H9 (cell line): ENCODE data around the gene TFF3. TPM values are rescaled to one million over a fixed set of nuclear protein-coding genes. Genes with fewer than 3 reads are reported as not detected.

ENCODE experiments used
- DNase-seq: peaks from one replicate; pipeline ENCODE4 v3.0.0-alpha.2; 2017
- H2AFZ ChIP-seq: one replicate; pipeline ENCODE4 v1.6.1; 2013; ENCODE audit warnings: mild to moderate bottlenecking, low read length, control low read depth, moderate library complexity
- H2AK5ac ChIP-seq: 2 replicates; pipeline ENCODE4 v1.6.1; 2013; ENCODE audit warnings: low read length, control low read depth, mixed read lengths; ENCODE audit not compliant: insufficient read length
- H2BK120ac ChIP-seq: one replicate; pipeline ENCODE4 v1.6.1; 2013; ENCODE audit warnings: low read depth, mild to moderate bottlenecking, low read length, control low read depth, inconsistent platforms; ENCODE audit not compliant: poor library complexity, severe bottlenecking
- H2BK12ac ChIP-seq: 2 replicates; pipeline ENCODE4 v1.6.1; 2013; ENCODE audit warnings: low read length, control low read depth, mixed read lengths, low read depth; ENCODE audit not compliant: insufficient read length
- H2BK15ac ChIP-seq: 2 replicates; pipeline ENCODE4 v1.6.1; 2013; ENCODE audit warnings: low read depth, low read length, control low read depth
- H2BK20ac ChIP-seq: one replicate; pipeline ENCODE4 v1.6.1; 2013; ENCODE audit warnings: low read depth, mild to moderate bottlenecking, low read length, control low read depth, inconsistent platforms; ENCODE audit not compliant: poor library complexity, severe bottlenecking
- H2BK5ac ChIP-seq: 2 replicates; pipeline ENCODE4 v1.6.1; 2013; ENCODE audit warnings: low read length, control low read depth, mixed read lengths; ENCODE audit not compliant: insufficient read length
- H3K14ac ChIP-seq: 2 replicates; pipeline ENCODE4 v1.6.1; 2013; ENCODE audit warnings: low read length, control low read depth; ENCODE audit not compliant: insufficient read depth
- H3K18ac ChIP-seq: 2 replicates; pipeline ENCODE4 v1.6.1; 2013; ENCODE audit warnings: low read depth, mild to moderate bottlenecking, mixed read lengths, low read length, control low read depth; ENCODE audit not compliant: insufficient read length
- H3K23ac ChIP-seq: 2 replicates; pipeline ENCODE4 v1.6.1; 2013; ENCODE audit warnings: low read length, control low read depth, mixed read lengths, low read depth; ENCODE audit not compliant: insufficient read length
- H3K23me2 ChIP-seq: 2 replicates; pipeline ENCODE4 v1.6.1; 2013; ENCODE audit warnings: low read depth, mild to moderate bottlenecking, mixed read lengths, low read length, control low read depth; ENCODE audit not compliant: insufficient read length, poor library complexity, severe bottlenecking
- H3K27ac ChIP-seq: 2 replicates; pipeline ENCODE4 v1.5.1; 2013; ENCODE audit warnings: low read length, control low read depth, mixed read lengths, low read depth; ENCODE audit not compliant: insufficient read length
- H3K27me3 ChIP-seq: 2 replicates; pipeline ENCODE4 v1.6.1; 2013; ENCODE audit warnings: low read length, control low read depth, inconsistent platforms; ENCODE audit not compliant: insufficient read depth
- H3K4ac ChIP-seq: 2 replicates; pipeline ENCODE4 v1.6.1; 2013; ENCODE audit warnings: low read depth, mild to moderate bottlenecking, control low read depth, inconsistent platforms, low read length, moderate library complexity
- H3K4me1 ChIP-seq: 2 replicates; pipeline ENCODE4 v1.6.1; 2013; ENCODE audit warnings: low read length, control low read depth, inconsistent platforms; ENCODE audit not compliant: insufficient read depth
- H3K4me2 ChIP-seq: 2 replicates; pipeline ENCODE4 v1.6.1; 2013; ENCODE audit warnings: low read length, control low read depth, mixed read lengths; ENCODE audit not compliant: insufficient read length, insufficient read depth
- H3K56ac ChIP-seq: 2 replicates; pipeline ENCODE4 v1.6.1; 2013; ENCODE audit warnings: low read depth, mild to moderate bottlenecking, mixed read lengths, low read length, control low read depth; ENCODE audit not compliant: insufficient read length
- H3K79me1 ChIP-seq: 2 replicates; pipeline ENCODE4 v1.6.1; 2013; ENCODE audit warnings: low read depth, mild to moderate bottlenecking, moderate library complexity, low read length, control low read depth, inconsistent platforms; ENCODE audit not compliant: insufficient read depth, poor library complexity, severe bottlenecking
- H3K79me2 ChIP-seq: 2 replicates; pipeline ENCODE4 v1.6.1; 2013; ENCODE audit warnings: low read length, control low read depth, inconsistent platforms; ENCODE audit not compliant: insufficient read depth
- H3K9ac ChIP-seq: 2 replicates; pipeline ENCODE4 v1.6.1; 2013; ENCODE audit warnings: low read length, control low read depth, mixed read lengths; ENCODE audit not compliant: insufficient read length; ENCODE audit errors: extremely low read depth
- H3K9me3 ChIP-seq: one replicate; pipeline ENCODE4 v1.6.1; 2013; ENCODE audit warnings: low read depth, low read length, inconsistent platforms; ENCODE audit not compliant: control insufficient read depth
- H3T11ph ChIP-seq: one replicate; pipeline ENCODE4 v1.6.1; 2013; ENCODE audit warnings: mild to moderate bottlenecking, low read length, control low read depth, inconsistent platforms
- H4K20me1 ChIP-seq: one replicate; pipeline ENCODE4 v1.6.1; 2013; ENCODE audit not compliant: control insufficient read depth, insufficient read length, insufficient read depth
- H4K5ac ChIP-seq: 2 replicates; pipeline ENCODE4 v1.6.1; 2013; ENCODE audit warnings: low read depth, mild to moderate bottlenecking, mixed read lengths, low read length, control low read depth; ENCODE audit not compliant: insufficient read length
- H4K8ac ChIP-seq: replicated peaks from 2 replicates; pipeline ENCODE4 v1.6.1; 2013; ENCODE audit warnings: low read length, control low read depth, mixed read lengths, low read depth; ENCODE audit not compliant: insufficient read length
- H4K91ac ChIP-seq: 2 replicates; pipeline ENCODE4 v1.6.1; 2013; ENCODE audit warnings: low read depth, mild to moderate bottlenecking, moderate library complexity, mixed read lengths, low read length, control low read depth; ENCODE audit not compliant: insufficient read length
- H3K27ac Mint-ChIP-seq, 3 experiments: 2 replicates in 2 of 3; 3 replicates in 1 of 3; pipeline ENCODE4 v1.8.0; 2020 to 2021; ENCODE audit warnings: mixed read lengths in 3 of 3, mild to moderate bottlenecking in 1 of 3, moderate library complexity in 1 of 3
- H3K27me3 Mint-ChIP-seq: 2 replicates; pipeline ENCODE4 v1.8.0; 2021; ENCODE audit warnings: low read depth, mild to moderate bottlenecking, moderate library complexity, mixed read lengths
- H3K36me3 Mint-ChIP-seq, 3 experiments: 2 replicates in 2 of 3; 3 replicates in 1 of 3; pipeline ENCODE4 v1.8.0; 2020 to 2021; ENCODE audit warnings: low read depth in 3 of 3, mixed read lengths in 3 of 3; ENCODE audit not compliant: insufficient read depth in 1 of 3
- H3K4me1 Mint-ChIP-seq, 2 experiments: 2 replicates each; pipeline ENCODE4 v1.8.0; 2020; ENCODE audit warnings: mixed read lengths in 2 of 2
- H3K4me3 Mint-ChIP-seq, 2 experiments: 2 replicates in 1 of 2; 3 replicates in 1 of 2; pipeline ENCODE4 v1.8.0; 2020 to 2021; ENCODE audit warnings: mild to moderate bottlenecking in 2 of 2, mixed read lengths in 2 of 2, moderate library complexity in 1 of 2
- H3K9me3 Mint-ChIP-seq, 2 experiments: 2 replicates in 1 of 2; 3 replicates in 1 of 2; pipeline ENCODE4 v1.8.0; 2020; ENCODE audit warnings: mild to moderate bottlenecking in 2 of 2, mixed read lengths in 2 of 2, moderate library complexity in 1 of 2
- WGBS: extraction: QIAGEN DNeasy Blood & Tissue Kit; methylation state at CpG from one replicate; pipeline ENCODE4 v1.1.7; 2013; ENCODE audit warnings: missing lambda C conversion rate, low lambda C conversion rate, mixed read lengths; ENCODE audit not compliant: insufficient read length; ENCODE audit errors: extremely low coverage; 5-methylcytosine and 5-hydroxymethylcytosine counted together
- total RNA-seq: library from RNA; stranded (reverse); gene quantifications from 2 replicates; pipeline ENCODE4 v1.2.1, GENCODE V29; 2021
- TF ChIP-seq, protein P1 (sequence below): fragments of 200-600 bp; sonication (generic); conservative IDR thresholded peaks from 3 replicates; pipeline ENCODE4 v1.8.0; 2021; ENCODE audit warnings: antibody characterized with exemption, mild to moderate bottlenecking

Gene TFF3
- total RNA-seq, 1 experiment from 2014 or later, result 1.5 TPM

DNA sequence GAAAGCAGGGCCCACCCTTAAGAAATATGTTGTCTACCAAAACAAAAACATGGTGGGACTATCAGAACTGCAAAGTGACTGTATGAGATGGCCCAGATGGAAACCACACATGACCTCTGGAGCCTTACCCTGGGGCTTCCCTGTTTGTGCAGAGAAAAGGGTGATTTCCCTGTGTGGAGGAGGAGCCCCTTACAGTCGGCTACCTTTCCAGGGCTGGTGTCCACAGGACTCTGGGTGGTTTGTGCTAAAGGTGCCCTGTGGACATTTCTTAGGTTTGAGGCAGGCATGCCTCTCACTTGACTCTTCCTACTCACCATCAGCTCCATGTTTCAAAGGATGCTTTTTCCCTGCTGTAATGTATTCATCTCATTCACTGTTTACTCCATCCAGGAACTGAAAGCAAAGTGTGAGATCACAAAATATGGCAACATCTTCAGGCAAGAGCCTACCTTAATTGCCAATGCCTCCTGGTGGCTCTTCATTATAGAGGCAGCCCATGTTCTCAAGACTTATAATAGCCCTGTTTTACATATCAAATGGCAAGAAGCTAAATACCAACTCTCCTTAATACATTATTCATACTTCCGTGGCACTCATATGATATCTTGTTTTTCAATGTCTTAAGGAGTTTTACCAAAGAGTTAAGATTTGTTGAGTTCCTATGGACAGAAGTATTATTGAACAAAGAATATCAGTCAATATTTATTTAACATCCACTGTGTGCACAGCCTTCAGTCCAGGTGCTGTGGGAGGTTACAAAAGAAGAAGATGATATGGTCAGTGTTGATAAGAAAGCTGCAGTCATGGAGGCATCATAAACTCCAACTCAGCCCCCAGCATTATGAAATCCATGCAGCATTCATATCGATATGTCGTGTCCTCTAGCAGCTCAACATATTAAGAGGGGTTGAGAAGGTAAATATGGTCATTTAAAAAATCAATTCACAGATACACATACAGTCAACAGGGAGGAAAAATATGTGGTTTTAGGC is 15.5 kb upstream of the TFF3 start:
- Histone ChIP-seq H3K9ac (no peak overlapping the region), H2AK5ac (no peak overlapping the region), H2BK5ac (no peak overlapping the region), H4K8ac (no peak overlapping the region), H4K5ac (no peak overlapping the region), H2BK20ac (no peak overlapping the region), H2AFZ (no peak overlapping the region), H3K4me1 (peaks cover 5% of the 10 kb centered on the region; the same call in 1 of the 2 replicates), H3K27me3 (no peaks in the 10 kb centered on the region), H3K14ac (no peak overlapping the region), H3K4ac (no peak overlapping the region), H3K27ac (no peak overlapping the region), H4K20me1 (no peaks in the 10 kb centered on the region), H3K79me2 (no peaks in the 10 kb centered on the region), H3K56ac (no peak overlapping the region), H2BK120ac (no peak overlapping the region), H3K23me2 (no peaks in the 10 kb centered on the region), H3K79me1 (no peaks in the 10 kb centered on the region), H3K4me2 (no peak overlapping the region), H3K18ac (no peak overlapping the region), H2BK12ac (no peak overlapping the region), H2BK15ac (no peak overlapping the region), H4K91ac (no peak overlapping the region), H3K23ac (no peak overlapping the region), H3T11ph (no peak overlapping the region), H3K9me3 (peaks cover 23% of the 10 kb centered on the region)
- Mint-ChIP-seq H3K36me3 (peaks cover 24 to 39% (median 24%) of the 10 kb centered on the region in 3 experiments), H3K9me3 (peaks cover 32 to 33% of the 10 kb centered on the region in 2 experiments), H3K4me3 (no peak overlapping the region), H3K4me1 (peaks cover 16 to 17% of the 10 kb centered on the region in 2 experiments), H3K27me3 (peaks cover 13% of the 10 kb centered on the region), H3K27ac (peak overlapping the region in 1 of 3 experiments; percentile 68; a peak in 2 of 7 replicates)
- no CpG with 5 or more reads among the region's 4 CpGs for WGBS
- TF ChIP-seq, protein P1, sequence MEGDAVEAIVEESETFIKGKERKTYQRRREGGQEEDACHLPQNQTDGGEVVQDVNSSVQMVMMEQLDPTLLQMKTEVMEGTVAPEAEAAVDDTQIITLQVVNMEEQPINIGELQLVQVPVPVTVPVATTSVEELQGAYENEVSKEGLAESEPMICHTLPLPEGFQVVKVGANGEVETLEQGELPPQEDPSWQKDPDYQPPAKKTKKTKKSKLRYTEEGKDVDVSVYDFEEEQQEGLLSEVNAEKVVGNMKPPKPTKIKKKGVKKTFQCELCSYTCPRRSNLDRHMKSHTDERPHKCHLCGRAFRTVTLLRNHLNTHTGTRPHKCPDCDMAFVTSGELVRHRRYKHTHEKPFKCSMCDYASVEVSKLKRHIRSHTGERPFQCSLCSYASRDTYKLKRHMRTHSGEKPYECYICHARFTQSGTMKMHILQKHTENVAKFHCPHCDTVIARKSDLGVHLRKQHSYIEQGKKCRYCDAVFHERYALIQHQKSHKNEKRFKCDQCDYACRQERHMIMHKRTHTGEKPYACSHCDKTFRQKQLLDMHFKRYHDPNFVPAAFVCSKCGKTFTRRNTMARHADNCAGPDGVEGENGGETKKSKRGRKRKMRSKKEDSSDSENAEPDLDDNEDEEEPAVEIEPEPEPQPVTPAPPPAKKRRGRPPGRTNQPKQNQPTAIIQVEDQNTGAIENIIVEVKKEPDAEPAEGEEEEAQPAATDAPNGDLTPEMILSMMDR, result no peak
- no peak for DNase-seq
